MCF 10A (cell line): ENCODE data around the gene SEC14L2. TPM values are rescaled to one million over a fixed set of nuclear protein-coding genes. Genes with fewer than 3 reads are reported as not detected.

ENCODE experiments used
- BruUV-seq: library from RNA; stranded (reverse); fragments of 400-500 nt; replicated peaks from 2 replicates; lab custom pipeline; 2021; lab: Mats Ljungman, UMichigan
- CTCF ChIA-PET: fragments of 300-600 bp; sonication (Branson Sonifier 250); formaldehyde crosslinking; extraction: SDS; loops from one replicate; lab custom pipeline; 2021; ENCODE audit warnings: antibody characterized with exemption, inconsistent platforms; lab: Yijun Ruan, JAX
- POLR2A ChIA-PET: fragments of 300-600, 350-650 bp; sonication (Branson Sonifier 250); formaldehyde crosslinking; extraction: SDS; loops from one replicate; lab custom pipeline; 2020; ENCODE audit warnings: antibody characterized with exemption, inconsistent platforms; lab: Yijun Ruan, JAX
- DNase-seq: peaks from one replicate; pipeline ENCODE4 v3.0.0-alpha.2; 2018; ENCODE audit not compliant: unreplicated experiment
- H3K27ac Mint-ChIP-seq: one replicate; pipeline ENCODE4 v1.8.0; 2022; ENCODE audit warnings: mild to moderate bottlenecking, low read depth, mixed read lengths; ENCODE audit not compliant: unreplicated experiment
- H3K27me3 Mint-ChIP-seq: one replicate; pipeline ENCODE4 v1.8.0; 2022; ENCODE audit warnings: mixed read lengths; ENCODE audit not compliant: insufficient read depth, unreplicated experiment
- H3K36me3 Mint-ChIP-seq: one replicate; pipeline ENCODE4 v1.8.0; 2022; ENCODE audit warnings: mild to moderate bottlenecking, moderate library complexity, mixed read lengths; ENCODE audit not compliant: insufficient read depth, unreplicated experiment
- H3K4me1 Mint-ChIP-seq: one replicate; pipeline ENCODE4 v1.8.0; 2022; ENCODE audit warnings: mixed read lengths; ENCODE audit not compliant: insufficient read depth, unreplicated experiment
- H3K4me3 Mint-ChIP-seq: one replicate; pipeline ENCODE4 v1.8.0; 2022; ENCODE audit warnings: mild to moderate bottlenecking, moderate library complexity, mixed read lengths; ENCODE audit not compliant: unreplicated experiment
- H3K9me3 Mint-ChIP-seq: one replicate; pipeline ENCODE4 v1.8.0; 2022; ENCODE audit warnings: mixed read lengths; ENCODE audit not compliant: unreplicated experiment
- intact Hi-C: fragments of 100-400 bp; cut with micrococcal nuclease; formaldehyde crosslinking; loops from 2 replicates; pipeline ENCODE4 v1.14.1; 2022
- total RNA-seq: library from RNA; stranded (reverse); gene quantifications from 2 replicates; pipeline ENCODE4 v1.2.3, GENCODE V29; 2022
- TF ChIP-seq, protein P1 (sequence below): fragments of 200-600 bp; IDR thresholded peaks from one replicate; pipeline ENCODE4 v1.8.0; 2022; ENCODE audit warnings: antibody characterized with exemption, mild to moderate bottlenecking; ENCODE audit not compliant: unreplicated experiment

Gene SEC14L2
- total RNA-seq, 1 experiment from 2014 or later, result 29.1 TPM

DNA sequence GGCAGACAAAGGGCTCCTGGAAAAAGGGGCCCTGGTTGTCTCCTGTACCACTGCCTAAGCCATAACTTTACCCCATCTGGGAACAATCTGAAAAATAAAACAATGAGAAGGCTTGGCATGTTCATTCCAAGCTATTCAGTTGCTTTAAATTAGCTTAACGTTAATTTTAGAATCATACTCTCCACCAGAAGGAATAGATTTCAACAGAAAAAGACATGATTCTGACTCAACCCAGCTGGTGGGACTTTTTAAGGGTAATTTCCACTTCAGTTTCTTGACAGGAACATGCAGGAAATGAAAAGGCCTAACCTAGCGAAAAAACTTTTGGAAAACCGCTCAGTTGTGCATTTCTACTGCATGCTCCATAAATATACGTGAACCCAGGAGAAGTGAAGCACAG, 48.0 kb upstream of the SEC14L2 start:
- ChIA-PET POLR2A (interaction anchor here (3.6 kb wide), 1 partner anchor 21 kb away, joined by 16 read pairs; the partner anchor contains the start of gene TBC1D10A), CTCF (interaction anchor here (0.6 to 1.0 kb wide), 3 partner anchors 41 to 571 kb away, joined by 4 to 7 read pairs (median 5); no protein-coding TSS in a partner anchor)
- intact Hi-C loops, result no loop called here
- Mint-ChIP-seq H3K4me3 (no peak overlapping the region), H3K27me3 (no peaks in the 10 kb centered on the region), H3K36me3 (peaks cover 90% of the 10 kb centered on the region), H3K9me3 (no peaks in the 10 kb centered on the region), H3K27ac (peak overlapping the region; percentile 27), H3K4me1 (peaks cover 4% of the 10 kb centered on the region)
- TF ChIP-seq, protein P1, sequence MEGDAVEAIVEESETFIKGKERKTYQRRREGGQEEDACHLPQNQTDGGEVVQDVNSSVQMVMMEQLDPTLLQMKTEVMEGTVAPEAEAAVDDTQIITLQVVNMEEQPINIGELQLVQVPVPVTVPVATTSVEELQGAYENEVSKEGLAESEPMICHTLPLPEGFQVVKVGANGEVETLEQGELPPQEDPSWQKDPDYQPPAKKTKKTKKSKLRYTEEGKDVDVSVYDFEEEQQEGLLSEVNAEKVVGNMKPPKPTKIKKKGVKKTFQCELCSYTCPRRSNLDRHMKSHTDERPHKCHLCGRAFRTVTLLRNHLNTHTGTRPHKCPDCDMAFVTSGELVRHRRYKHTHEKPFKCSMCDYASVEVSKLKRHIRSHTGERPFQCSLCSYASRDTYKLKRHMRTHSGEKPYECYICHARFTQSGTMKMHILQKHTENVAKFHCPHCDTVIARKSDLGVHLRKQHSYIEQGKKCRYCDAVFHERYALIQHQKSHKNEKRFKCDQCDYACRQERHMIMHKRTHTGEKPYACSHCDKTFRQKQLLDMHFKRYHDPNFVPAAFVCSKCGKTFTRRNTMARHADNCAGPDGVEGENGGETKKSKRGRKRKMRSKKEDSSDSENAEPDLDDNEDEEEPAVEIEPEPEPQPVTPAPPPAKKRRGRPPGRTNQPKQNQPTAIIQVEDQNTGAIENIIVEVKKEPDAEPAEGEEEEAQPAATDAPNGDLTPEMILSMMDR, result no peak
- no TSS peak for BruUV-seq
- no peak for DNase-seq

DNA sequence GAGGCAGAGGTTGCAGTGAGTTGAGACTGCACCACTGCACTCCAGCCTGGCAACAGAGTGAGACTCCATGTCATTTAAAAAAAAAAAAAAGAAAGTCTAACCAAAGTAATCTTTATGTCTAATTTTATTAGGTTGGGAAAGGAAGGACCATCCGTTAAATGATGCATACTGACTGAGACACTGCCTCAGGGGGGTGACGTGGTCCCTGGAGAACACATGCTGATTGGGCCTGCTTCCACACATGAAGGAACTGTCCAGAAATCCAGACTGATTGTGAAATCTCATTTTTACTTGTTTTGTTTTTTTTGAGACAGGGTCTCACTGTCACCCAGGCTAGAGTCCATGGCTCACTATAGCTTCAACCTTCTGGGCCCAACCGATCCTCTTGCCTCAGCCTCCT, 45.6 kb upstream of the SEC14L2 start:
- BruUV-seq, result no TSS peak
- H3K9me3 Mint-ChIP-seq, result no peaks in the 10 kb centered on the region
- intact Hi-C loops, result no loop called here
- no peaks in the 10 kb centered on the region for H3K27me3 Mint-ChIP-seq
- TF ChIP-seq, protein P1, result no peak
- DNase-seq, result no peak
- no peak overlapping the region for H3K27ac Mint-ChIP-seq
- ChIA-PET CTCF (interaction anchor here (1.1 kb wide), 1 partner anchor 16 kb away, joined by 3 read pairs; no protein-coding TSS in a partner anchor), POLR2A (interaction anchor here (3.6 kb wide), 1 partner anchor 24 kb away, joined by 16 read pairs; the partner anchor contains the start of gene TBC1D10A)
- peaks cover 78% of the 10 kb centered on the region for H3K36me3 Mint-ChIP-seq
- H3K4me1 Mint-ChIP-seq, result peaks cover 23% of the 10 kb centered on the region
- H3K4me3 Mint-ChIP-seq, result no peak overlapping the region

DNA sequence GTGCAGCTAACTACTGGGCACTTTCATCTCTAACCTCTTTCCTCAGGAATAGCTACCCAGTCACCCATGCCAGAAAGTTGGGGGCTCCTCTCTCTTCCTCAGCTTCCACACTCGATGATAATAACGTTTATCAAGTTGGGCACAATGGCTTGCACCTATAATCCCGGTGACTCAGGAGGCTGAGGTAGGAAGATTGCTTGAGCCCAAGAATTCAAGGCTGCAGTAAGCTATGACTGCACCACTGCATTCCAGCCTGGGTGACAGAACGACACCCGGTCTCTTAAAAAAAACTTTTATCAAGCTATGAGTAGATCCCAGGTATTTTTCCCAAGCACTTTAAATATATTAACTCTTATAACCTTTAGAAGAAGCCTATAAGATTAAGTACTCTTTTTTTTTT, 42.2 kb upstream of the SEC14L2 start:
- CTCF ChIA-PET, result interaction anchor here (0.5 to 2.7 kb wide), 6 partner anchors 27 to 251 kb away, joined by 3 to 13 read pairs (median 5); no protein-coding TSS in a partner anchor
- TF ChIP-seq, protein P1, result no peak
- no TSS peak for BruUV-seq
- intact Hi-C loops, result no loop called here
- POLR2A ChIA-PET, result interaction anchor here (0.7 to 1.5 kb wide), 3 partner anchors 23 to 28 kb away, joined by 3 to 4 read pairs (median 4); partner anchors contain the start of gene TBC1D10A
- Mint-ChIP-seq H3K36me3 (peaks cover 49% of the 10 kb centered on the region), H3K9me3 (no peaks in the 10 kb centered on the region), H3K27me3 (no peaks in the 10 kb centered on the region), H3K4me3 (peak overlapping the region; percentile 94), H3K4me1 (peaks cover 28% of the 10 kb centered on the region), H3K27ac (no peak overlapping the region)
- DNase-seq, result no peak

DNA sequence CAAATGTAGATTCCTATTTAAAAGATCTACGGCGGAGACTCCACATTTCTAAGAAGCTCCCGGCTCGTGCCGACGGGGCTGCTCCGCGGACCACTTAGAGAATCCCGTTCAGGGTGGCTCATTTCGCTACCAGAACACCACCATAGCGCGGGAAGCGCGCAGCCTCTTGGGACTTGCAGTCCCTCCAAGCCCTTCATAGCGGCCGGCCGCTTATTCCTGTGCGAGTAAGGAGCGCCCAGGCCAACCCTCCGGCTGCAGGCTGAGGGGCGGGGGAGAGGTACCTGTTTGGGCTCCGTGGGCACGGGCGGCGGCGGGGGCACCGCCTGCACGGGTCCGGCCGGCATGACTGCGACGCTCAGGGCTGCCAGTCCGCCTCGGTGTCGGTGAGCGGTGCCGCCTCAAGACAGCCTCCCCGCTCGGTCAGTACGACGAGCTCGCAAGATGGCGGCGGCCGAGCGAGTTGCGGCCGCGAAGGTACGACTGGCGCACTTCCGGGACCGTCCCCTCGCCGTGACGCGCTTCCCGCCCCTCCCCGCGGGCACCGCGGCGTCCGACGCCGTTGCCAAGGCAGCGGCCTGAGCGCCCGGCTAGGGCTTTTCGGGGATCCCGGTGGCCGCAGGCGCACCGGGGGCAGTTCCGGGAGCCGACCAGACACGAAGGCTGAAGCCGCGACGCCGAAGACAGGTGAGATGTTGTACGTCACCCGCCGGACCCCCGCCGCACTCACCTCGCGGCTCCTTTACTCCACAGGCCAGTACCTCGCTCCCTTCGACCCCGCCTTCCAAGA, 40.2 kb upstream of the SEC14L2 start, which contains the start of the genes CCDC157 and SF3A1:
Gene CCDC157 (plus strand): TSS at position 559 of the 787 bp plus-strand sequence. CDS start 8,994 bp downstream, outside the sequence.
Gene SF3A1 (minus strand): TSS at position 446 of the 787 bp plus-strand sequence. CDS start 102 bp downstream, at position 344.
- ChIA-PET POLR2A (interaction anchor here (0.6 to 2.5 kb wide), 21 partner anchors 10 to 474 kb away, joined by 3 to 37 read pairs (median 5); partner anchors contain the start of genes CASTOR1, MTFP1, MTMR3 and PES1), CTCF (interaction anchor here (1.5 kb wide), 3 partner anchors 13 to 68 kb away, joined by 3 to 5 read pairs (median 3); no protein-coding TSS in a partner anchor)
- Mint-ChIP-seq H3K9me3 (no peaks in the 10 kb centered on the region), H3K4me3 (peak within 1 kb of the TSS; percentile 94), H3K27ac (peak within 1 kb of the TSS; percentile 89), H3K4me1 (peaks cover 28% of the 10 kb centered on the region), H3K36me3 (peaks cover 29% of the 10 kb centered on the region), H3K27me3 (no peaks in the 10 kb centered on the region)
- TF ChIP-seq, protein P1, result no peak
- no TSS peak for BruUV-seq
- intact Hi-C loops, result loop anchor here (2.0 kb wide), 1 partner anchor 68 kb away; the partner anchor contains the start of gene CASTOR1
- DNase-seq, result peak; percentile 86
